Upper lobe of left lung (tissue), 6 donors: ENCODE measurements around the gene HOXA7. TPM values are rescaled to one million over a fixed set of nuclear protein-coding genes. Genes with fewer than 3 reads are reported as not detected.

Experiments
- ATAC-seq, 2 donors: fragments of 200-7000 bp; cut with Tn5 transposase; one replicate each; pipeline ENCODE4 v1.9.1; 2022; ENCODE audit warnings: mild to moderate bottlenecking in 2 of 2, moderate library complexity in 2 of 2; ENCODE audit not compliant: low FRiP score in 2 of 2
- DNase-seq, 2 donors: peaks; one replicate each; pipeline ENCODE4 v3.0.0-alpha.2; 2019 to 2020
- H3K27ac ChIP-seq, 4 donors: fragments of 200-600 bp; sonication (generic); one replicate each; pipeline ENCODE4 v1.5.1; 2016 to 2019
- H3K27me3 ChIP-seq, 4 donors: fragments of 200-600 bp; sonication (generic); one replicate each; pipeline ENCODE4 v1.5.1; 2017 to 2019
- H3K36me3 ChIP-seq, 4 donors: fragments of 200-600 bp; sonication (generic); one replicate each; pipeline ENCODE4 v1.5.1; 2016 to 2019
- H3K4me1 ChIP-seq, 4 donors: fragments of 200-600 bp; sonication (generic); one replicate each; pipeline ENCODE4 v1.5.1; 2018 to 2019
- H3K4me3 ChIP-seq, 4 donors: fragments of 200-600 bp; sonication (generic); one replicate each; pipeline ENCODE4 v1.5.1; 2017 to 2019; ENCODE audit warnings: mild to moderate bottlenecking in 2 of 4, moderate library complexity in 1 of 4
- H3K9me3 ChIP-seq, 4 donors: fragments of 200-600 bp; sonication (generic); one replicate each; pipeline ENCODE4 v1.5.1; 2018 to 2019
- CTCF ChIP-seq, 6 experiments: fragments of 450-650 bp in 4 of 6; fragments of 200-600 bp in 2 of 6; sonication (generic) in 2 of 6; IDR thresholded peaks; one replicate each; pipeline ENCODE4 v1.5.1; 2016 to 2019; ENCODE audit warnings: antibody characterized with exemption in 6 of 6
- EP300 ChIP-seq, 4 donors: sonication (generic); formaldehyde crosslinking; IDR thresholded peaks; one replicate each; pipeline ENCODE4 v1.5.1; 2017; ENCODE audit warnings: antibody characterized with exemption in 4 of 4, control low read depth in 2 of 4
- POLR2A ChIP-seq, 4 donors: fragments of 450-650 bp; IDR thresholded peaks; one replicate each; pipeline ENCODE4 v1.5.1; 2016 to 2017; ENCODE audit warnings: antibody characterized with exemption in 4 of 4, mild to moderate bottlenecking in 2 of 4
- POLR2AphosphoS5 ChIP-seq, 2 donors: sonication (generic); formaldehyde crosslinking; IDR thresholded peaks; one replicate each; pipeline ENCODE4 v1.5.1; 2017; ENCODE audit warnings: antibody characterized with exemption in 2 of 2
- WGBS, 2 donors: methylation state at CpG; one replicate each; pipeline ENCODE4 v1.1.5; 2017 to 2018; 5-methylcytosine and 5-hydroxymethylcytosine counted together
- total RNA-seq, 6 donors: library from RNA; depleted of rRNA in 4 of 6; stranded (reverse); fragments of >200 nt in 4 of 6; gene quantifications; one replicate each; pipeline versions ENCODE4 v1.1.0 to v1.2.1, GENCODE V29; 2016 to 2021
- donor health status: DM: no; HTN: no; CAD: no; lungs with moderate emphysema.
- donor health status: DM: no; HTN: yes; CAD: no; lungs with severe emphysema.

HOXA7 gene
- total RNA-seq, 6 donors from 2014 or later, result 0.46 to 3.3 (median 2.5) TPM; not detected in 2

- DNase-seq (peak in 1 of 2 donors; percentile 89), ATAC-seq (peak; percentile 38 to 46)
- WGBS, 2 donors, result 39 to 47% methylated on average over 29 to 41 of the region's 41 CpGs
- Histone ChIP-seq H3K4me3 (peak overlapping the region; percentile 6 to 49 (median 39)), H3K27me3 (peaks cover 0 to 6% (median 2%) of the 10 kb centered on the region in 4 donors), H3K27ac (peak overlapping the region; percentile 89 to 95 (median 94)), H3K4me1 (peaks cover 16 to 50% (median 40%) of the 10 kb centered on the region in 4 donors), H3K9me3 (no peaks in the 10 kb centered on the region), H3K36me3 (no peaks in the 10 kb centered on the region)
- TF ChIP-seq EP300 (IDR thresholded peaks at IDR 0.05) (no peak), POLR2A (IDR thresholded peaks at IDR 0.05) (peak in 3 of 4 donors; percentile 26 to 62 (median 34)), POLR2AphosphoS5 (IDR thresholded peaks at IDR 0.05) (peak; percentile 42 to 80), CTCF (IDR thresholded peaks at IDR 0.05) (peak in 3 of 6 experiments; percentile 14 to 40 (median 33))
These were observed 47.9 kb downstream of the HOXA7 start for GRCh38 chr7:27108390-27109127.

- TF ChIP-seq CTCF (IDR thresholded peaks at IDR 0.05) (no peak), POLR2A (IDR thresholded peaks at IDR 0.05) (no peak), EP300 (IDR thresholded peaks at IDR 0.05) (no peak), POLR2AphosphoS5 (IDR thresholded peaks at IDR 0.05) (no peak)
- DNase-seq (peak in 1 of 2 donors; percentile 80), ATAC-seq (peak; percentile 13 to 16)
- H3K27me3 ChIP-seq, result peaks cover 0 to 9% (median 4%) of the 10 kb centered on the region in 4 donors
- H3K4me3 ChIP-seq, result peak overlapping the region; percentile 6 to 49 (median 39)
- H3K36me3 ChIP-seq, result no peaks in the 10 kb centered on the region
- peak overlapping the region; percentile 89 to 95 (median 94) for H3K27ac ChIP-seq
- peaks cover 16 to 45% (median 38%) of the 10 kb centered on the region in 4 donors for H3K4me1 ChIP-seq
- WGBS, 2 donors, result 36 to 43% methylated on average over 20 to 30 of the region's 47 CpGs
- H3K9me3 ChIP-seq, result no peaks in the 10 kb centered on the region
These were observed 48.8 kb downstream of the HOXA7 start for GRCh38 chr7:27107391-27108381.

- peaks cover 15 to 43% (median 35%) of the 10 kb centered on the region in 4 donors for H3K4me1 ChIP-seq
- ATAC-seq (no peak), DNase-seq (no peak)
- H3K9me3 ChIP-seq, result no peaks in the 10 kb centered on the region
- peaks cover 0 to 15% (median 6%) of the 10 kb centered on the region in 4 donors for H3K27me3 ChIP-seq
- WGBS, 2 donors, result 33% methylated on average over 14 of the region's 14 CpGs
- H3K27ac ChIP-seq, result peak overlapping the region; percentile 89 to 95 (median 94)
- H3K4me3 ChIP-seq, result peak overlapping the region; percentile 16 to 49 (median 30)
- no peak for TF ChIP-seq POLR2A (IDR thresholded peaks at IDR 0.05)
- TF ChIP-seq CTCF (IDR thresholded peaks at IDR 0.05), result no peak
- TF ChIP-seq EP300 (IDR thresholded peaks at IDR 0.05), result no peak
- no peak for TF ChIP-seq POLR2AphosphoS5 (IDR thresholded peaks at IDR 0.05)
- H3K36me3 ChIP-seq, result no peaks in the 10 kb centered on the region
These were observed 49.6 kb downstream of the HOXA7 start for GRCh38 chr7:27106901-27107240.

- Histone ChIP-seq H3K36me3 (no peaks in the 10 kb centered on the region), H3K4me3 (peak overlapping the region; percentile 16 to 49 (median 30)), H3K27ac (peak overlapping the region; percentile 89 to 95 (median 94)), H3K27me3 (peaks cover 0 to 18% (median 7%) of the 10 kb centered on the region in 4 donors), H3K4me1 (peaks cover 10 to 42% (median 31%) of the 10 kb centered on the region in 4 donors), H3K9me3 (no peaks in the 10 kb centered on the region)
- WGBS, 2 donors, result 38 to 43% methylated on average over 28 to 36 of the region's 44 CpGs
- DNase-seq (peak in 1 of 2 donors; percentile 87), ATAC-seq (no peak)
- TF ChIP-seq POLR2A (IDR thresholded peaks at IDR 0.05) (no peak), EP300 (IDR thresholded peaks at IDR 0.05) (no peak), POLR2AphosphoS5 (IDR thresholded peaks at IDR 0.05) (peak in 1 of 2 donors; percentile 2)
These were observed 50.1 kb downstream of the HOXA7 start for GRCh38 chr7:27106181-27106900.
